ENCODE data around the gene TET2. TPM values are rescaled to one million over a fixed set of nuclear protein-coding genes. Genes with fewer than 3 reads are reported as not detected.

TET2 gene
- total and polyA plus RNA-seq, 9 donors, result 18.4 to 36.8 (median 23.8) TPM

DNA sequence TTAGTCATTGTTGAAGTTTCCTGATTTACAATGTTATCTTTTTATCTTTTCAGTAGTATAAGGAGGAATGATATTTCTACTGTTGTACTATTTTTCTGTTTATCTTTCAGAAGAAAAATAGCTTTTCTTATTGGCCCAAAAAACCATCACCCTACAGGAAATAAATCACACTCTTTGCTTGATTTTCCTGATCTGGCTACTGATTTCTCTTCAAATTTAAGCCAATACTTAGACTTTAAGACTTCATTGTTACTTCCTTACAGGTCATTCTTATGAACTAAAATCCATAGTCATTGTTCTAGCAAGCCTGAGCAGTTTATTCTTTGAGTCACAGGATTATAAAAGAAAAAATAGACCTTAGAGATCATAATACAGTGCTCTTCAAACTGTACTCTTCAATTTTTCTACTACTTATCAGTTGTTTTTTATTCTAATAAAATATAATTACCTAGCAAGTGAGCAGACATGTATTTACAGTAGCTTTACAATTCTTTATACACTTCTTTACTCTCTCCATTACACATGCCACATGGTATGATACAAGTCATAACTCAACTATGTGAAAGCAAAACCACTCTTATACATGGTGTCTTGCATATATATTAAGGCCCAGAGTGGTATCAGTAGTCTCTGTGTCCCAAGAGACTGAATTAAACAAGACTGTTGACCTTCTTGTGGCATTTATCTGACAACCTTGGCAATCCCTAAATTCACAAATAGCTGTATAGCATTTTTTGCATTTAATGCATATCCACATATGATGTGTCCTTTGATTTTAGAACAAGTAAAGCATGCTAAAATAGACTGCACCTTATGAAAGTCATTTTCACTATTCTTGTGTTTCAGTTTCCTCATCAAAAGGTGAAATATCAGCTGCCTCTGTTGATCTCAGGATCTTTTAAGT, 47.9 kb downstream of the TET2 start:
- Histone ChIP-seq H3K4me1 (ENCODE audit: control insufficient read depth, insufficient read depth, low read length) (peaks cover 2% of the 10 kb centered on the region), H3K9me3 (replicated peaks; ENCODE audit: control insufficient read depth, low read depth, low read length) (no peaks in the 10 kb centered on the region), H3K27me3 (ENCODE audit: control insufficient read depth, insufficient read depth, low read length) (no peaks in the 10 kb centered on the region), H3K4me3 (ENCODE audit: low read length) (no peak overlapping the region), H3K27ac (ENCODE audit: low read length) (no peak overlapping the region), H3K36me3 (ENCODE audit: control insufficient read depth, insufficient read depth, low read length) (peaks cover 5% of the 10 kb centered on the region)
- DNase-seq, result no peak

DNA sequence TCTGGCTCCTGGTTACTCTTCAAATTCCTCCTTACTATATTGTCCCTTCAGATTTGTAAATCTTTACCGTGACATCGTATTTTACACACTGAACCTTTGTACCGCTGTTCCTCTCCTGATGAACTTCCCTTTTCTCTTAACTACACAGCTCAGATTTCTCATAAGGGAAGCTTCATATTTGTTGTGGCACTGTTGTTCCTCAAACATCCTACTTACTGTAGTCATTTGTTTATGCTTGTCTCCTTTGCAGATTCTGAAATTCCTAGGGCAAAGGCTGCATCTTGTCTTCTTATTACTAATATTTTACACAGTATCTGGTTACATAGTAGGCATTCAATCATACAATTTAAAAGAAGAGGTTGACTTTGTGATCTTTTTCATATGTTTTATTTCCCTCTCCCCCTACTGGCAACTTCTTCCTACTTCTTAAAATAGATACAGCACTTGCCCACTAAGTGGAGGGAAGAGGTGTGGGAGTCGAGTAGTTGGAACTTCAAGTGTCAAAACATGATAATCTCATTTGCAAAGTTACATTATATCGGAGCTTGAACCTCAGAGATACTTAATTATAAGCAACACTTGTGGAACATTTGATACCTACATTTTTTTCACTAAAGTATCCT, 50.0 kb downstream of the TET2 start:
- no peaks in the 10 kb centered on the region for H3K27me3 ChIP-seq (ENCODE audit: control insufficient read depth, insufficient read depth, low read length)
- H3K4me3 ChIP-seq (ENCODE audit: low read length), result no peak overlapping the region
- no peak overlapping the region for H3K27ac ChIP-seq (ENCODE audit: low read length)
- 70% methylated on average over 2 of the region's 5 CpGs for WGBS (ENCODE audit: insufficient coverage)
- DNase-seq, result peak; percentile 48
- H3K9me3 ChIP-seq (replicated peaks; ENCODE audit: control insufficient read depth, low read depth, low read length), result no peaks in the 10 kb centered on the region
- peaks cover 2% of the 10 kb centered on the region for H3K36me3 ChIP-seq (ENCODE audit: control insufficient read depth, insufficient read depth, low read length)
- H3K4me1 ChIP-seq (ENCODE audit: control insufficient read depth, insufficient read depth, low read length), result peaks cover under 1% of the 10 kb centered on the region

DNA sequence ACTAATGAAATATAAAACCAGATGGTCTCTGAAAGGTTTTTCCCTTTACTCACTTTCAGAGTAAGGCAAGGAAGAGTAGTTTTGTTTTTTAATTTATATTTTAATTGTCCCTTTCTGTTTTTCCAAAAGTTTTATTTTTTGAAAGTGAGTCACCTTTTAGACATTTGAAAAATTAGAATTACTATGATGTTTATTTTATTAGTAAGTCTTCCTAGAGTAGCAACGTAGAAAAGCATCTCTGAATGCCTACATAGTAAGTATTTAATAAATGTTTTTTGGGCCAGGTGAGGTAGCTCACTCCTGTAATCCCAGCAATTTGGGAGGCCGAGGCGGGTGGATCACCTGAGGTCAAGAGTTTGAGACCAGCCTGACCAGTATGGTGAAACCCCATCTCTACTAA, 51.1 kb downstream of the TET2 start:
- peaks cover 2% of the 10 kb centered on the region for H3K36me3 ChIP-seq (ENCODE audit: control insufficient read depth, insufficient read depth, low read length)
- no peaks in the 10 kb centered on the region for H3K4me1 ChIP-seq (ENCODE audit: control insufficient read depth, insufficient read depth, low read length)
- H3K9me3 ChIP-seq (replicated peaks; ENCODE audit: control insufficient read depth, low read depth, low read length), result no peaks in the 10 kb centered on the region
- no peak for DNase-seq
- no CpG with 5 or more reads among the region's 3 CpGs for WGBS (ENCODE audit: insufficient coverage)
- H3K27me3 ChIP-seq (ENCODE audit: control insufficient read depth, insufficient read depth, low read length), result no peaks in the 10 kb centered on the region
- no peak overlapping the region for H3K4me3 ChIP-seq (ENCODE audit: low read length)
- no peak overlapping the region for H3K27ac ChIP-seq (ENCODE audit: low read length)

DNA sequence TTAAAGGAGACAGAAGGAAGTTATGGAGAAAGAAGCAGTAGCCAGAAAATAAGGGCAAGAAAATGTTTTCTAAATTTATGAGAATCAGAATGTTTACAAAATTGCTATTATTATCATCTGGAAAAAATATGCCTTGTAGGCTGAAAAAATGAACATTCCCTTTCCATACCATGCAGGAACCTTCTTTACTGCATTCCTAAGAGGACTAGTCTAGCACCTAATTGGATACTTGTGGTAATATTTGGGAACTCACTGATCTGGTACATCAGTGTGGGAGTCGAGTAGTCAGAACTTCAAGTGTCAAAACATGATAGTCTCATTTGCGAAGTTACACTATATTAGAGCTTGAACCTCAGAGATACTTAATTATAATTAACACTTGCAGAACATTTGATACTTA, 51.9 kb downstream of the TET2 start:
- no peak overlapping the region for H3K27ac ChIP-seq (ENCODE audit: low read length)
- H3K4me3 ChIP-seq (ENCODE audit: low read length), result no peak overlapping the region
- WGBS (ENCODE audit: insufficient coverage), result no CpG with 5 or more reads among the region's 2 CpGs
- H3K27me3 ChIP-seq (ENCODE audit: control insufficient read depth, insufficient read depth, low read length), result no peaks in the 10 kb centered on the region
- H3K36me3 ChIP-seq (ENCODE audit: control insufficient read depth, insufficient read depth, low read length), result peaks cover 2% of the 10 kb centered on the region
- DNase-seq, result no peak
- H3K4me1 ChIP-seq (ENCODE audit: control insufficient read depth, insufficient read depth, low read length), result no peaks in the 10 kb centered on the region
- no peaks in the 10 kb centered on the region for H3K9me3 ChIP-seq (replicated peaks; ENCODE audit: control insufficient read depth, low read depth, low read length)

DNA sequence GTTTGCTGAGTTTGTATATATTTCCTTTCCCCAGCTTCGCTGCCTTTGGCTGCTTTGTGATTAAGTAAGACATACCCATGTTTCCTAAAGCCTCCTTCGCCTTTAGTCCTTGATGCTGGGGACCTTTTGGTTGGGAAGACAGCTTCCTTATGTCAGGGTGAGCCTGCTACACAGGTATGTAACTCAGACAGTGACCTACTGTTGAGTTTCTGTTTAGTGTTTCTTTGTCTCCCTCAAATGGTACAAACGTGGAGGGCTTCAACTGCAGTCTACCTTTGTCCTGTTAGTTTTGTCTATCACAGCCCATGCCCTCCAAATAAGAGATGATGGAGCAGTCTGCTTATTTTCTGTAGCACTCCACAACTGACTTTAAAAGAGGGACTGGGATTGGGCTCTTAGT, 59.5 kb downstream of the TET2 start:
- Histone ChIP-seq H3K27me3 (ENCODE audit: control insufficient read depth, insufficient read depth, low read length) (no peaks in the 10 kb centered on the region), H3K4me3 (ENCODE audit: low read length) (no peak overlapping the region), H3K36me3 (ENCODE audit: control insufficient read depth, insufficient read depth, low read length) (peaks cover 6% of the 10 kb centered on the region), H3K27ac (ENCODE audit: low read length) (no peak overlapping the region), H3K4me1 (ENCODE audit: control insufficient read depth, insufficient read depth, low read length) (no peaks in the 10 kb centered on the region), H3K9me3 (replicated peaks; ENCODE audit: control insufficient read depth, low read depth, low read length) (no peaks in the 10 kb centered on the region)
- DNase-seq, result no peak
- 100% methylated on average over 1 of the region's 3 CpGs for WGBS (ENCODE audit: insufficient coverage)

DNA sequence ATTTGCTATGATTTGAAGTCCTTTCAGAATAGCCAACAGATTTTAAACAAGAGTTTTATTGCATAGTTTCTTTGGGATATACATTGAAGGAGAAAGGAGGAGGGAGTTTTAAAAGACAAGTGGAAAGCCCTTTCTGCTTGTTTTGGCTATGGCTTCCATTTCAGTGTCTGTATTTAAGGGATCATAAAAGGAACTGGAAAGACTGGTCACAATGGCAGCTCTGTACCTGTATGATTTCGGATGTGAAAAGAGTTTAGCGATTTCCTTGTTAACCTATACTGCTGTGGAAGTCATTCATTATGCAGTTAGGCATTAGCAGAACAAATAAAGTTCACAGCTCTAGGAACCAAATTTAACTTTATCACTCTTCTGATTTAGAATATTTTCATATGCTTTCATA, 60.7 kb downstream of the TET2 start:
- Histone ChIP-seq H3K36me3 (ENCODE audit: control insufficient read depth, insufficient read depth, low read length) (peaks cover 6% of the 10 kb centered on the region), H3K4me3 (ENCODE audit: low read length) (no peak overlapping the region), H3K27ac (ENCODE audit: low read length) (no peak overlapping the region), H3K4me1 (ENCODE audit: control insufficient read depth, insufficient read depth, low read length) (no peaks in the 10 kb centered on the region), H3K9me3 (replicated peaks; ENCODE audit: control insufficient read depth, low read depth, low read length) (no peaks in the 10 kb centered on the region), H3K27me3 (ENCODE audit: control insufficient read depth, insufficient read depth, low read length) (no peaks in the 10 kb centered on the region)
- WGBS (ENCODE audit: insufficient coverage), result no CpG with 5 or more reads among the region's 2 CpGs
- no peak for DNase-seq

DNA sequence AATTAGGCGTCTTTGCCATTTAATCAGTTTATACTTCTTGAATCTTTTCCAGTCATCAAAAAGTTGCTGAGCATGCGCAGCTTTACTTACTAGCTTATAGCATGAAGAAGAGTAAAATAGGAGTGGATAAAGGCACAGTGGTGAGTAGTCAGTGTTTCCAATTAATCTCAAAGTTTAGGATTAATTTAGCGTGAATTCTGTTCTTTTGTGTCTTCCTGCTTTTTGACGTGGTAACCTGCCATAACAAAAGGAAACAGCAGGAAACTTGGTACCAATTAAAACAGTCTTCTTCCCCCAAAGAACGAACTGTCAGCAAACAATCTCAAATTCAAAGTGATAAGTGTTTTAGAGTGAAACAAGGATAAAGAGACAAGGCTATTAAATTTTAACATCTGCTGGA, 61.9 kb downstream of the TET2 start:
- no peaks in the 10 kb centered on the region for H3K4me1 ChIP-seq (ENCODE audit: control insufficient read depth, insufficient read depth, low read length)
- DNase-seq, result no peak
- no peaks in the 10 kb centered on the region for H3K9me3 ChIP-seq (replicated peaks; ENCODE audit: control insufficient read depth, low read depth, low read length)
- H3K4me3 ChIP-seq (ENCODE audit: low read length), result no peak overlapping the region
- no CpG with 5 or more reads among the region's 5 CpGs for WGBS (ENCODE audit: insufficient coverage)
- peaks cover 6% of the 10 kb centered on the region for H3K36me3 ChIP-seq (ENCODE audit: control insufficient read depth, insufficient read depth, low read length)
- H3K27ac ChIP-seq (ENCODE audit: low read length), result no peak overlapping the region
- H3K27me3 ChIP-seq (ENCODE audit: control insufficient read depth, insufficient read depth, low read length), result no peaks in the 10 kb centered on the region

DNA sequence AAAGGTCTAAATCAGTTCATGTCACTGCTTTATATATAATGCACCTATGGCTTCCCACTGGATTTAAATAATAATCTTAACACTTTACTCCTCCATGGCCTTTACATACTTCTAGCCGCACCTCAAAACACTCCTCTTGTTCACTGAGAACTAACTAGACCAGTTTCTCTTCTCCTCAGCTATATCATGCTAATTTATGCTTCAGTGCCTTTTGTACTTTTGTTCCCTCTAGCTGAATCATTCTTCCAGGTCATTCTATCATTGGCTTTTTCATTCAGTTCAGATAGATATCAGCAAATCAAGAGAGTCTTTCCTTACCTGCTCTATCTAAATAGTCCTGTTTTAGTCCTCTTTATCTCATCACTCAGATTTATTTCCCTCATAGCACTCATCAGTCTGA, 64.2 kb downstream of the TET2 start:
- WGBS (ENCODE audit: insufficient coverage), result 92% methylated on average over 1 of the region's 1 CpG

DNA sequence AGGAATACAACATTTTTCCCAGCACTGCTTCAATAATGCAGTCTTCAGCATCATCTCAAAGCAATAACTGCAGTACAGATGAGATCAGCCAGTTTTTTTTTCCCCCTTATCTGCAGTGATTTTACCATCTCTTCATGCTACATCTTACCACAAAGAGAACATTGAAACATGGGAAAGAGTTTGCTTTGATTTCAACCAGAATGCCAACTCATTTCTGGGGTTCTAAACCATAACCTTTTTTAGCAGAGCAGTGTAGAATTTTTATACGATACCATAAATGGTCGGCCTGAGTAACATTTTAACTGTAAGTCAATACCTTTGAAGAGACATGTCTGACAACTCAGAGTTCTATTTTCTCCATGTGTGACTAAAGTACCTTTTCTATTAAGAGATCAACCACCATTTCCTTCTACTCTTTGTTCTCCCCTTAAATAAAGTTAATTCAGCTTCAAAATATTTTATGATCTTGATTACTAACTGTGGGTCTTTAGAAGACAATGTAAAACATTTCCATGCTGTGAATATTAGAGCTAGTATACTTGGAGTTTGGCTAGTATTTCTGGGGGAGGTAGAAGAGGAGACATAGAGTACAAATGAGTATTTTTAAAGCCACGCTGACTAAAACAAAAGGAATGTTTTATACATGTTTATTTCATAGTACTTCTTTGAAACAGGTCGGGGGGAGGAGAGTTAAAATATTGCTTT, 69.1 kb downstream of the TET2 start:
- H3K27ac ChIP-seq (ENCODE audit: low read length), result no peak overlapping the region
- no CpG with 5 or more reads among the region's 4 CpGs for WGBS (ENCODE audit: insufficient coverage)
- H3K27me3 ChIP-seq (ENCODE audit: control insufficient read depth, insufficient read depth, low read length), result no peaks in the 10 kb centered on the region
- no peak for DNase-seq
- peaks cover 7% of the 10 kb centered on the region for H3K36me3 ChIP-seq (ENCODE audit: control insufficient read depth, insufficient read depth, low read length)
- no peak overlapping the region for H3K4me3 ChIP-seq (ENCODE audit: low read length)
- H3K9me3 ChIP-seq (replicated peaks; ENCODE audit: control insufficient read depth, low read depth, low read length), result no peaks in the 10 kb centered on the region
- H3K4me1 ChIP-seq (ENCODE audit: control insufficient read depth, insufficient read depth, low read length), result no peaks in the 10 kb centered on the region

More for the DNA sequence above, 64.2 kb downstream of the TET2 start:
- Histone ChIP-seq H3K27ac (ENCODE audit: low read length) (no peak overlapping the region), H3K36me3 (ENCODE audit: control insufficient read depth, insufficient read depth, low read length) (peaks cover 10% of the 10 kb centered on the region), H3K4me3 (ENCODE audit: low read length) (no peak overlapping the region), H3K4me1 (ENCODE audit: control insufficient read depth, insufficient read depth, low read length) (no peaks in the 10 kb centered on the region), H3K27me3 (ENCODE audit: control insufficient read depth, insufficient read depth, low read length) (no peaks in the 10 kb centered on the region), H3K9me3 (replicated peaks; ENCODE audit: control insufficient read depth, low read depth, low read length) (no peaks in the 10 kb centered on the region)
- DNase-seq, result no peak

DNA sequence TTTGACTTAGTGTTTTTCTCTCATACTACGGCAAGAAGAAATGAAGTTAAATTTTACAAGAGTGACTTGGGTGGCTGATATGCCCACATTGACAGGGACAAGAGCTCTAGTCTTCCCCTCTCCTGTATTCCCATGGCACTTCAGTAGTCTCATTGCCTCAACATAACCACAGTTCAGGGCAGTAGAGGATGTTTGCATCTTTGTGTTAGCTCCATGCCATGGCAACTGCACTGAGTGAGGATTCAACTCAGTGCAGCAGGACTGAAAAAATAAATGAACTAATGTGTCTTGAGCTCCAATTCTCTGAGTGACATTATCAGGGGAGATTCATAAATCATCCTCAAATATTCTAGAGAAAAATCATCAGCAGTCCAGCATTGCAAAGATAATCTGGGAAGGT, 78.8 kb downstream of the TET2 start:
- Histone ChIP-seq H3K27ac (ENCODE audit: low read length) (no peak overlapping the region), H3K4me1 (ENCODE audit: control insufficient read depth, insufficient read depth, low read length) (no peaks in the 10 kb centered on the region), H3K36me3 (ENCODE audit: control insufficient read depth, insufficient read depth, low read length) (no peaks in the 10 kb centered on the region), H3K9me3 (replicated peaks; ENCODE audit: control insufficient read depth, low read depth, low read length) (no peaks in the 10 kb centered on the region), H3K4me3 (ENCODE audit: low read length) (no peak overlapping the region), H3K27me3 (ENCODE audit: control insufficient read depth, insufficient read depth, low read length) (no peaks in the 10 kb centered on the region)
- DNase-seq, result no peak
- WGBS (ENCODE audit: insufficient coverage), result no CpG with 5 or more reads among the region's 1 CpG
